Esophagus muscularis mucosa (tissue), 4 donors: ENCODE results near the gene NPAS4. TPM values are rescaled to one million over a fixed set of nuclear protein-coding genes. Genes with fewer than 3 reads are reported as not detected.

Experiments
- DNase-seq: peaks from one replicate; pipeline ENCODE4 v3.0.0-alpha.2; 2017; ENCODE audit errors: extremely low spot score
- H3K27ac ChIP-seq, 4 donors: fragments of 200-600 bp; sonication (generic); replicated peaks in 1 of 4; 1 replicate in 3 of 4; 2 replicates in 1 of 4; pipeline ENCODE4 v1.5.1; 2016 to 2019; ENCODE audit warnings: mild to moderate bottlenecking in 1 of 4
- H3K27me3 ChIP-seq, 4 donors: fragments of 200-600 bp; sonication (generic); one replicate each; pipeline versions ENCODE4 v1.5.1 to v1.6.0; 2016 to 2019
- H3K36me3 ChIP-seq, 4 donors: fragments of 200-600 bp; sonication (generic); one replicate each; pipeline ENCODE4 v1.5.1; 2016 to 2019
- H3K4me1 ChIP-seq, 4 donors: fragments of 200-600 bp; sonication (generic); one replicate each; pipeline ENCODE4 v1.5.1; 2016 to 2019
- H3K4me3 ChIP-seq, 4 donors: fragments of 200-600 bp; sonication (generic); 1 replicate in 2 of 4; 2 replicates in 2 of 4; pipeline ENCODE4 v1.5.1; 2016 to 2019; ENCODE audit warnings: mild to moderate bottlenecking in 4 of 4, moderate library complexity in 1 of 4
- H3K9me3 ChIP-seq, 4 donors: fragments of 200-600 bp; sonication (generic); 1 replicate in 3 of 4; 2 replicates in 1 of 4; pipeline ENCODE4 v1.5.1; 2016 to 2019
- CTCF ChIP-seq, 3 experiments: fragments of 200-600 bp in 2 of 3; fragments of 450-650 bp in 1 of 3; sonication (generic) in 2 of 3; IDR thresholded peaks; one replicate each; pipeline ENCODE4 v1.5.1; 2017 to 2019; ENCODE audit warnings: antibody characterized with exemption in 3 of 3, mild to moderate bottlenecking in 2 of 3, moderate library complexity in 1 of 3
- EP300 ChIP-seq: sonication (generic); formaldehyde crosslinking; IDR thresholded peaks from one replicate; pipeline ENCODE4 v1.6.1; 2017; ENCODE audit warnings: antibody characterized with exemption
- POLR2A ChIP-seq: fragments of 450-650 bp; IDR thresholded peaks from one replicate; pipeline ENCODE4 v1.6.1; 2017; ENCODE audit warnings: antibody characterized with exemption, moderate library complexity, mild to moderate bottlenecking, low read depth
- POLR2AphosphoS5 ChIP-seq, 2 donors: sonication (generic); formaldehyde crosslinking; IDR thresholded peaks; one replicate each; pipeline ENCODE4 v1.6.1; 2017; ENCODE audit warnings: antibody characterized with exemption in 2 of 2
- WGBS: methylation state at CpG from one replicate; pipeline ENCODE4 v1.1.5; 2018; 5-methylcytosine and 5-hydroxymethylcytosine counted together
- intact Hi-C: fragments of 100-400 bp; cut with DNase I; formaldehyde crosslinking; loops from one replicate; pipeline ENCODE4 v1.15.1; 2023
- total RNA-seq, 4 donors: library from RNA; depleted of rRNA; stranded (reverse); fragments of >200 nt; gene quantifications; one replicate each; pipeline versions ENCODE4 v1.1.0 to v1.2.1, GENCODE V29; 2016

The NPAS4 gene
- total RNA-seq, 4 donors from 2014 or later = 1.2 to 2.9 (median 1.5) TPM

GRCh38 chr11:66411323-66411722 lies 9.5 kb upstream of the NPAS4 start:
- TF ChIP-seq CTCF (IDR thresholded peaks at IDR 0.05) (no peak), EP300 (no peak), POLR2A (no peak), POLR2AphosphoS5 (IDR thresholded peaks at IDR 0.05) (no peak)
- H3K27ac ChIP-seq = peak overlapping the region; percentile 35 to 87 (median 84)
- H3K4me3 ChIP-seq = peak overlapping the region; percentile 55 to 70 (median 60)
- H3K27me3 ChIP-seq = peaks cover 0 to 9% (median 0%) of the 10 kb centered on the region in 4 donors
- peaks cover 0 to 4% (median 0%) of the 10 kb centered on the region in 4 donors for H3K36me3 ChIP-seq
- no peaks in the 10 kb centered on the region for H3K9me3 ChIP-seq
- WGBS = 26% methylated on average over 4 of the region's 4 CpGs
- no peak for DNase-seq
- peaks cover 6 to 65% (median 62%) of the 10 kb centered on the region in 4 donors for H3K4me1 ChIP-seq
- intact Hi-C loops = no loop called here

GRCh38 chr11:66412110-66412509 lies 8.7 kb upstream of the NPAS4 start:
- 29% methylated on average over 7 of the region's 7 CpGs for WGBS
- peaks cover 7 to 65% (median 62%) of the 10 kb centered on the region in 4 donors for H3K4me1 ChIP-seq
- no peaks in the 10 kb centered on the region for H3K9me3 ChIP-seq
- DNase-seq = no peak
- peaks cover 0 to 9% (median 0%) of the 10 kb centered on the region in 4 donors for H3K27me3 ChIP-seq
- intact Hi-C loops = no loop called here
- H3K4me3 ChIP-seq = peak overlapping the region; percentile 55 to 70 (median 60)
- peaks cover 0 to 8% (median 0%) of the 10 kb centered on the region in 4 donors for H3K36me3 ChIP-seq
- peak overlapping the region; percentile 35 to 87 (median 84) for H3K27ac ChIP-seq
- TF ChIP-seq POLR2A (no peak), POLR2AphosphoS5 (IDR thresholded peaks at IDR 0.05) (no peak), CTCF (IDR thresholded peaks at IDR 0.05) (no peak), EP300 (no peak)

GRCh38 chr11:66413167-66413566 lies 7.7 kb upstream of the NPAS4 start:
- TF ChIP-seq POLR2AphosphoS5 (IDR thresholded peaks at IDR 0.05) = no peak
- TF ChIP-seq CTCF (IDR thresholded peaks at IDR 0.05) = no peak
- TF ChIP-seq POLR2A = no peak
- no peak for TF ChIP-seq EP300
- no peak overlapping the region for H3K4me3 ChIP-seq
- DNase-seq = no peak
- WGBS = 86% methylated on average over 6 of the region's 6 CpGs
- peaks cover 16 to 75% (median 70%) of the 10 kb centered on the region in 4 donors for H3K4me1 ChIP-seq
- peaks cover 0 to 9% (median 0%) of the 10 kb centered on the region in 4 donors for H3K36me3 ChIP-seq
- intact Hi-C loops = no loop called here
- no peaks in the 10 kb centered on the region for H3K9me3 ChIP-seq
- peak overlapping the region in 2 of 4 donors; percentile 20 to 87 for H3K27ac ChIP-seq
- peaks cover 0 to 9% (median 0%) of the 10 kb centered on the region in 4 donors for H3K27me3 ChIP-seq

GRCh38 chr11:66414120-66414934 lies 6.5 kb upstream of the NPAS4 start:
- H3K4me3 ChIP-seq = no peak overlapping the region
- H3K4me1 ChIP-seq = peaks cover 19 to 74% (median 70%) of the 10 kb centered on the region in 4 donors
- WGBS = 58% methylated on average over 12 of the region's 12 CpGs
- peak overlapping the region in 2 of 4 donors; percentile 34 to 87 for H3K27ac ChIP-seq
- H3K36me3 ChIP-seq = peaks cover 0 to 9% (median 0%) of the 10 kb centered on the region in 4 donors
- intact Hi-C loops = no loop called here
- peaks cover 0 to 9% (median 0%) of the 10 kb centered on the region in 4 donors for H3K27me3 ChIP-seq
- H3K9me3 ChIP-seq = no peaks in the 10 kb centered on the region
- TF ChIP-seq EP300 = no peak
- TF ChIP-seq POLR2A = no peak
- TF ChIP-seq POLR2AphosphoS5 (IDR thresholded peaks at IDR 0.05) = no peak
- no peak for TF ChIP-seq CTCF (IDR thresholded peaks at IDR 0.05)
- no peak for DNase-seq
